Measurements from ENCODE around the gene SEMA5A.

DNA sequence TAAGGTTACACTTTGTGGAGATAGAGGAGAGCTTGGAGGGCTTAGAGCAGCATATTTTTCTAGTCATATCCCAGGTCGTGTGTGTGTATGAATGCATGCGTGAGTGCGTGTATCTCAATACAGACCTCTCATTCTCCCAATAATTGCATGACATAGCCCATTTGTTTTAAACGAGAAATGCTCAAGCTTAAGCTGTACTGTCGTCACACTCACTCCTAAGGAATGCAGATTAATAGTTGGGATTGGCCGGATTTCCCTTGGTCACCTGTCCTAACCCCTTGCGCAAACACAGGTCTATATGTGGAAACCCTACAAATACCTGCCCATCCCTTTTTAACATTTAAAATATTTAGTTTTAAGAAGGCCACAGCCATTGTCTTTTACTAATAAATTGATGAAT is 165.8 kb downstream of the SEMA5A start:
- TF ChIP-seq, protein P1, sequence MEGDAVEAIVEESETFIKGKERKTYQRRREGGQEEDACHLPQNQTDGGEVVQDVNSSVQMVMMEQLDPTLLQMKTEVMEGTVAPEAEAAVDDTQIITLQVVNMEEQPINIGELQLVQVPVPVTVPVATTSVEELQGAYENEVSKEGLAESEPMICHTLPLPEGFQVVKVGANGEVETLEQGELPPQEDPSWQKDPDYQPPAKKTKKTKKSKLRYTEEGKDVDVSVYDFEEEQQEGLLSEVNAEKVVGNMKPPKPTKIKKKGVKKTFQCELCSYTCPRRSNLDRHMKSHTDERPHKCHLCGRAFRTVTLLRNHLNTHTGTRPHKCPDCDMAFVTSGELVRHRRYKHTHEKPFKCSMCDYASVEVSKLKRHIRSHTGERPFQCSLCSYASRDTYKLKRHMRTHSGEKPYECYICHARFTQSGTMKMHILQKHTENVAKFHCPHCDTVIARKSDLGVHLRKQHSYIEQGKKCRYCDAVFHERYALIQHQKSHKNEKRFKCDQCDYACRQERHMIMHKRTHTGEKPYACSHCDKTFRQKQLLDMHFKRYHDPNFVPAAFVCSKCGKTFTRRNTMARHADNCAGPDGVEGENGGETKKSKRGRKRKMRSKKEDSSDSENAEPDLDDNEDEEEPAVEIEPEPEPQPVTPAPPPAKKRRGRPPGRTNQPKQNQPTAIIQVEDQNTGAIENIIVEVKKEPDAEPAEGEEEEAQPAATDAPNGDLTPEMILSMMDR (IDR thresholded peaks at IDR 0.05; ENCODE audit: insufficient read depth, low read length) = no peak
- TF ChIP-seq POLR2AphosphoS5 (IDR thresholded peaks at IDR 0.05; ENCODE audit: low read depth) (no peak), GABPA (IDR thresholded peaks at IDR 0.05; ENCODE audit: low read depth) (no peak), SPI1 (IDR thresholded peaks at IDR 0.05; ENCODE audit: borderline replicate concordance, low read depth) (no peak)
